Measurements from ENCODE around the gene CYP2C8. TPM values are rescaled to one million over a fixed set of nuclear protein-coding genes. Genes with fewer than 3 reads are reported as not detected.

CYP2C8 gene
- total and polyA plus RNA-seq, 2 experiments from 2014 or later: 1.2 to 4.1 TPM

GRCh38 chr10:95026461-95026860, 42.8 kb downstream of the CYP2C8 start:
- H3K4me1 ChIP-seq (ENCODE audit: insufficient read depth): no peaks in the 10 kb centered on the region
- no peaks in the 10 kb centered on the region for H4K20me1 ChIP-seq (replicated peaks; ENCODE audit: insufficient read depth)
- H3K79me2 ChIP-seq (replicated peaks; ENCODE audit: insufficient read depth): no peaks in the 10 kb centered on the region
- H3K27me3 Mint-ChIP-seq (ENCODE audit: insufficient read depth, low read depth, poor library complexity): no peaks in the 10 kb centered on the region
- no peaks in the 10 kb centered on the region for H3K36me3 Mint-ChIP-seq (ENCODE audit: low read depth)
- no peaks in the 10 kb centered on the region for H3K27me3 ChIP-seq (ENCODE audit: insufficient read depth)
- H3K4me1 Mint-ChIP-seq: no peaks in the 10 kb centered on the region
- no peaks in the 10 kb centered on the region for H3F3A ChIP-seq (replicated peaks; ENCODE audit: low read depth)
- DNase-seq (ENCODE audit: low spot score): no peak
- ATAC-seq: no peak
- no peak for TF ChIP-seq ZNF331 (CRISPR knock-in tag; IDR thresholded peaks at IDR 0.05; ENCODE audit: low read depth)
- no peak for TF ChIP-seq JUNB (IDR thresholded peaks at IDR 0.05; ENCODE audit: unreplicated experiment)
- TF ChIP-seq, protein P1, sequence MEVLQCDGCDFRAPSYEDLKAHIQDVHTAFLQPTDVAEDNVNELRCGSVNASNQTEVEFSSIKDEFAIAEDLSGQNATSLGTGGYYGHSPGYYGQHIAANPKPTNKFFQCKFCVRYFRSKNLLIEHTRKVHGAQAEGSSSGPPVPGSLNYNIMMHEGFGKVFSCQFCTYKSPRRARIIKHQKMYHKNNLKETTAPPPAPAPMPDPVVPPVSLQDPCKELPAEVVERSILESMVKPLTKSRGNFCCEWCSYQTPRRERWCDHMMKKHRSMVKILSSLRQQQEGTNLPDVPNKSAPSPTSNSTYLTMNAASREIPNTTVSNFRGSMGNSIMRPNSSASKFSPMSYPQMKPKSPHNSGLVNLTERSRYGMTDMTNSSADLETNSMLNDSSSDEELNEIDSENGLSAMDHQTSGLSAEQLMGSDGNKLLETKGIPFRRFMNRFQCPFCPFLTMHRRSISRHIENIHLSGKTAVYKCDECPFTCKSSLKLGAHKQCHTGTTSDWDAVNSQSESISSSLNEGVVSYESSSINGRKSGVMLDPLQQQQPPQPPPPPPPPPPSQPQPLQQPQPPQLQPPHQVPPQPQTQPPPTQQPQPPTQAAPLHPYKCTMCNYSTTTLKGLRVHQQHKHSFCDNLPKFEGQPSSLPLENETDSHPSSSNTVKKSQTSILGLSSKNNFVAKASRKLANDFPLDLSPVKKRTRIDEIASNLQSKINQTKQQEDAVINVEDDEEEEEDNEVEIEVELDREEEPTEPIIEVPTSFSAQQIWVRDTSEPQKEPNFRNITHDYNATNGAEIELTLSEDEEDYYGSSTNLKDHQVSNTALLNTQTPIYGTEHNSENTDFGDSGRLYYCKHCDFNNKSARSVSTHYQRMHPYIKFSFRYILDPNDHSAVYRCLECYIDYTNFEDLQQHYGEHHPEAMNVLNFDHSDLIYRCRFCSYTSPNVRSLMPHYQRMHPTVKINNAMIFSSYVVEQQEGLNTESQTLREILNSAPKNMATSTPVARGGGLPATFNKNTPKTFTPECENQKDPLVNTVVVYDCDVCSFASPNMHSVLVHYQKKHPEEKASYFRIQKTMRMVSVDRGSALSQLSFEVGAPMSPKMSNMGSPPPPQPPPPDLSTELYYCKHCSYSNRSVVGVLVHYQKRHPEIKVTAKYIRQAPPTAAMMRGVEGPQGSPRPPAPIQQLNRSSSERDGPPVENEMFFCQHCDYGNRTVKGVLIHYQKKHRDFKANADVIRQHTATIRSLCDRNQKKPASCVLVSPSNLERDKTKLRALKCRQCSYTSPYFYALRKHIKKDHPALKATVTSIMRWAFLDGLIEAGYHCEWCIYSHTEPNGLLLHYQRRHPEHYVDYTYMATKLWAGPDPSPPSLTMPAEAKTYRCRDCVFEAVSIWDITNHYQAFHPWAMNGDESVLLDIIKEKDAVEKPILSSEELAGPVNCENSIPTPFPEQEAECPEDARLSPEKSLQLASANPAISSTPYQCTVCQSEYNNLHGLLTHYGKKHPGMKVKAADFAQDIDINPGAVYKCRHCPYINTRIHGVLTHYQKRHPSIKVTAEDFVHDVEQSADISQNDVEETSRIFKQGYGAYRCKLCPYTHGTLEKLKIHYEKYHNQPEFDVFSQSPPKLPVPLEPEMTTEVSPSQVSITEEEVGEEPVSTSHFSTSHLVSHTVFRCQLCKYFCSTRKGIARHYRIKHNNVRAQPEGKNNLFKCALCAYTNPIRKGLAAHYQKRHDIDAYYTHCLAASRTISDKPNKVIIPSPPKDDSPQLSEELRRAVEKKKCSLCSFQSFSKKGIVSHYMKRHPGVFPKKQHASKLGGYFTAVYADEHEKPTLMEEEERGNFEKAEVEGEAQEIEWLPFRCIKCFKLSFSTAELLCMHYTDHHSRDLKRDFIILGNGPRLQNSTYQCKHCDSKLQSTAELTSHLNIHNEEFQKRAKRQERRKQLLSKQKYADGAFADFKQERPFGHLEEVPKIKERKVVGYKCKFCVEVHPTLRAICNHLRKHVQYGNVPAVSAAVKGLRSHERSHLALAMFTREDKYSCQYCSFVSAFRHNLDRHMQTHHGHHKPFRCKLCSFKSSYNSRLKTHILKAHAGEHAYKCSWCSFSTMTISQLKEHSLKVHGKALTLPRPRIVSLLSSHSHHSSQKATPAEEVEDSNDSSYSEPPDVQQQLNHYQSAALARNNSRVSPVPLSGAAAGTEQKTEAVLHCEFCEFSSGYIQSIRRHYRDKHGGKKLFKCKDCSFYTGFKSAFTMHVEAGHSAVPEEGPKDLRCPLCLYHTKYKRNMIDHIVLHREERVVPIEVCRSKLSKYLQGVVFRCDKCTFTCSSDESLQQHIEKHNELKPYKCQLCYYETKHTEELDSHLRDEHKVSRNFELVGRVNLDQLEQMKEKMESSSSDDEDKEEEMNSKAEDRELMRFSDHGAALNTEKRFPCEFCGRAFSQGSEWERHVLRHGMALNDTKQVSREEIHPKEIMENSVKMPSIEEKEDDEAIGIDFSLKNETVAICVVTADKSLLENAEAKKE (CRISPR knock-in tag; IDR thresholded peaks at IDR 0.05): no peak
- TF ChIP-seq EZH2 (IDR thresholded peaks at IDR 0.05; ENCODE audit: low read depth, unreplicated experiment): no peak
- TF ChIP-seq EZH2phosphoT487 (IDR thresholded peaks at IDR 0.05; ENCODE audit: unreplicated experiment): no peak
- no peak for TF ChIP-seq POLR2AphosphoS5 (IDR thresholded peaks at IDR 0.05; ENCODE audit: low read depth)
- TF ChIP-seq, protein P2, sequence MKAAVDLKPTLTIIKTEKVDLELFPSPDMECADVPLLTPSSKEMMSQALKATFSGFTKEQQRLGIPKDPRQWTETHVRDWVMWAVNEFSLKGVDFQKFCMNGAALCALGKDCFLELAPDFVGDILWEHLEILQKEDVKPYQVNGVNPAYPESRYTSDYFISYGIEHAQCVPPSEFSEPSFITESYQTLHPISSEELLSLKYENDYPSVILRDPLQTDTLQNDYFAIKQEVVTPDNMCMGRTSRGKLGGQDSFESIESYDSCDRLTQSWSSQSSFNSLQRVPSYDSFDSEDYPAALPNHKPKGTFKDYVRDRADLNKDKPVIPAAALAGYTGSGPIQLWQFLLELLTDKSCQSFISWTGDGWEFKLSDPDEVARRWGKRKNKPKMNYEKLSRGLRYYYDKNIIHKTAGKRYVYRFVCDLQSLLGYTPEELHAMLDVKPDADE (IDR thresholded peaks at IDR 0.05): no peak
- no peak for TF ChIP-seq ZNF114 (CRISPR knock-in tag; IDR thresholded peaks at IDR 0.05)
- TF ChIP-seq CTCF (conservative IDR thresholded peaks at IDR 0.05; ENCODE audit: low read depth in 2 of 2): no peak
- no peak for TF ChIP-seq CREB1 (CRISPR knock-in tag; IDR thresholded peaks at IDR 0.05; ENCODE audit: low read depth)
- no peak for TF ChIP-seq REST (IDR thresholded peaks at IDR 0.05; ENCODE audit: unreplicated experiment)
- no peak for TF ChIP-seq STAT1 (IDR thresholded peaks at IDR 0.05; ENCODE audit: unreplicated experiment)
- TF ChIP-seq NANOG (IDR thresholded peaks at IDR 0.05; ENCODE audit: borderline replicate concordance): no peak
- no peak overlapping the region for H3K27ac Mint-ChIP-seq
- H3K4me2 ChIP-seq: no peak overlapping the region
- H3K9me2 ChIP-seq (ENCODE audit: insufficient read depth): 0 out of 2 replicates have a peak, but pooled peaks cover 2% of the 10 kb centered on the region
- no peaks in the 10 kb centered on the region for H3K36me3 ChIP-seq (ENCODE audit: insufficient read depth)
- 0 out of 2 replicates have a peak overlapping the region, but pooled peaks have one; percentile 28 for H2AFZ ChIP-seq
- no peaks in the 10 kb centered on the region for H3K9me3 Mint-ChIP-seq
- H3K4me3 Mint-ChIP-seq: no peak overlapping the region
- no peak overlapping the region for H3K27ac ChIP-seq (ENCODE audit: low read depth)
- H3K4me3 ChIP-seq: no peak overlapping the region
